HG03460 (cell line): ENCODE data around the gene PDE8B.

ENCODE experiments used
- ATAC-seq: cut with Tn5 transposase; IDR thresholded peaks from one replicate; pipeline ENCODE4 v1.9.1; 2021; ENCODE audit not compliant: unreplicated experiment

Gene PDE8B

DNA sequence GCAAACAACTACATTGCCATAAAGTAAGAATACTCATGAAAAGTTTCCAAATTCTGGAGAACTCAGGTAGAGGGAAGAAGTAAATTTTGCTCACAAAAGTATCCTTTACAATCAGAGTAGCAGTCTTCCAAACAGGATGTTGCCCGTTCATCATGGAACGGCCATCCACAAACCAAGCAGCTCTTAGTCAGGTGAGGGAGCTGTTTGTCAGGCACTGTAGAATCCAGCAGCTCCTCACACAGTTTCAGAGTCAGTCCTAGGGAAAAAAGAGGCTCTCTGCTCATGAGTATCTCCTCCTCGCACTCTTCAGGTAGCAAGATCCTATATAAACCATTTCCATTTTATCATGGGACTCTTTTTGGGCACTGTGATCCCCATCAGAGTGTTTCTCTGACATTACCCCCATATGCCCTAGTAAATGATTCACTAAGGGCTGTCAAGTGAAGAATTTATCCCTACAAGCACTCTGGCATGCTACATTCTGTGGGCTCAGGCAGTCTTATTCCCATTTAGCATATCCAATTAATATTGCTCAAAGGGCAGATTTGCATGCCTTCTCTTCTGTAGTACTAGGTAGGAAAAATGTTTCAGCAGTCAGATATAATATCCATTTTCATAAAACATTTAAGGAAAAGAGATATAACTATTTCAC is 183.7 kb downstream of the PDE8B start:
- no peak for ATAC-seq

DNA sequence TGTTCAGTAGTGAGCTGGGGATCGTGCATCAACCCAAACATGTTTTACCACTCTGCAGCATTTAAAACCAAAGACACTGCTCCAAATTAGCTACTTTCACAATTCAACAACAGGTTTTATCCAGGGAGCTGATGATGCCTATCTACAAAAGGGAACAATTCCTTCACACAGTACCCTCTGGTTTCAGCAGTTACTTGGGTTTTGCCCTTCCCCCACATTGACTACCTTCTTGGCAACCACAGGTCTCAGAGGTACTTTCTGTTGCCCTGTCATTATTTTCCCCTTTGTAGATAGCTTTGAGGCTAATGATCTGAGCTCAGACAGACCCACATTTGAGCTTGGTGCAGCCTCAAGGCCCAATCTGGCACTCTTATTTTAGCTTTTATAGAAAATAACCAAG is 185.5 kb downstream of the PDE8B start:
- no peak for ATAC-seq

DNA sequence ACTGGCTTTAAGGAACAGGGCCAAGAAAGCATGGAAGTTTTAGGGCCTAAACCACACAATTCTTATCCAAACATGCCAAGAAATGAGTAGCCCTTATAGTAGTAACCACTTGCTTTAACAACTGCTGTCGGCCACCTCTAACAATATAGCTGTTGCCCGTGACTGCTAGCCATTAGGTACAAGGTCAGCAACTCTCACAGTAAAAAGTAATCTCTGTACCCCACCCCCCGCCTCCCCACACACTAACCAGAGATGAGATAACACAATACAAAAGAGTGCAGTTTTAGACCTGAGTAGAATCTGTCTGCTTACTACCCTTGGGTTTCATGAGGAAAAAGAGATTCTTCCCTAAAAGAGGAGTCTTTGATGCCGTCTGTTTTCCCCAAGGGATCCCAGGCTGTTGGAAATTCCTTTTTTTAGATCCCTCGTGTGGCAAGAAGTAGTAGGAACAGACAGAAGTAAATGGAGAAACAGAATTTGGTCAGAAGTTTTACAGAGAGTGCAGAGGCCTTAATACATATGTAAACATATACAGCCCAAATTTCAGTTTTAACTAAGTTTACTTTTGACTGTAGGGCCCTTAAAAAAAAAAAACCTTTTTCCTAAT is 187.3 kb downstream of the PDE8B start:
- no peak for ATAC-seq

DNA sequence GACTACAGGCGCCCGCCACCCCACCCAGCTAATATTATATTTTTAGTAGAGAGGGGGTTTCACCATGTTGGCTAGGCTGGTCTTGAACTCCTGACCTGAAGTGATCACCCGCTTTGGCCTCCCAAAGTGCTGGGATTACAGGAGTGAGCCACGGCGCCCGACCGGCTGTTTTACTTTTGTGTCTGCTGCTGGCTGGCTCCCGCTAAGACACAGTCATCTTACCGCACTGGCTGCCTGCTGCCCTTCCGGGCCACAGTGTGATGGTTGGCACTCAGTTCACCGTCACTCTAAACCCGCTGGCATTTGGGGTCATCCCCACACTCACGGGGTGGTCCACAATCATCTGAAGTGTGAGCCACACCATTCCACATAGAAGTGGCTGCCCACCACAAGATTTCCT is 188.0 kb downstream of the PDE8B start:
- ATAC-seq: no peak

- ATAC-seq: no peak
Observed at GRCh38 chr5:77398896-77399295, 188.4 kb downstream of the PDE8B start.

DNA sequence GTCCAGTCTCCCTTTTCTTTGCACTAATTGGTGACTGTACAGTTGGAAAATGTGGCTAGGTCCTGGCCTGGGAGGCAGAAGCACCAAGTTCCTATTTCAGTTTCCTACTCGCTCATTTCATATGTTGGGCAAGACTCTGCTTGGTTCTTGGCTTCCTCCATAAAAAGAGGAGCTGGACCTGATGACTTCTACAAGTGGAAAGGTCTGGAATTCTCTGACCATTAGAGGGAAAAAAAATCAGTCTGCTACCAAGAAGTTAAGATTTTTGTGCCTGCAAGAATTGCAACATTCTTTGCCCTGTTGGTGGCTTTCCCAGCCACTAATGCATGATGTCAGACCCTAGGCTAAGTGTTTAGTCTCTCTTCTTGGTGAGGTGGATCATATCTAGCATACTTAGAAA is 190.2 kb downstream of the PDE8B start:
- no peak for ATAC-seq

DNA sequence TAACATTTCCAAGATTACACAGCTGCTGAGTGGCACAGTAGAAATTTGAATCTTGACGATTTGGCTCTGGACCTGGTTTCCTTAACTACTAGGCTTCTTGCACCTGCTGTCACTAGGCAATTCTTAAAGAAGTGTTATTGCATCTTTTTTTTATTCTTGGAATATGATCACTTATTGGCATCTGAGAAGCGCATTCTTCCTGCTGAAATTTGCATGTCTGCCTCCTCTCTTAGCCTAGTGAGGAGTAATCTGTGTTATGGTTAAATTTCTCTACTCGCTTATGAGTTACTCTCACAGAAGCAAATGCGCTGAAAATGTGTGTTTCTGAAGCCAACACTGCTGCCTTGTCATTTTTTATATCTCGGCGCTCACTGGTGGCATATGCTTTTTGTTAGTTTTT is 192.3 kb downstream of the PDE8B start:
- no peak for ATAC-seq

GRCh38 chr5:77407152-77407551 is 196.7 kb downstream of the PDE8B start:
- no peak for ATAC-seq

DNA sequence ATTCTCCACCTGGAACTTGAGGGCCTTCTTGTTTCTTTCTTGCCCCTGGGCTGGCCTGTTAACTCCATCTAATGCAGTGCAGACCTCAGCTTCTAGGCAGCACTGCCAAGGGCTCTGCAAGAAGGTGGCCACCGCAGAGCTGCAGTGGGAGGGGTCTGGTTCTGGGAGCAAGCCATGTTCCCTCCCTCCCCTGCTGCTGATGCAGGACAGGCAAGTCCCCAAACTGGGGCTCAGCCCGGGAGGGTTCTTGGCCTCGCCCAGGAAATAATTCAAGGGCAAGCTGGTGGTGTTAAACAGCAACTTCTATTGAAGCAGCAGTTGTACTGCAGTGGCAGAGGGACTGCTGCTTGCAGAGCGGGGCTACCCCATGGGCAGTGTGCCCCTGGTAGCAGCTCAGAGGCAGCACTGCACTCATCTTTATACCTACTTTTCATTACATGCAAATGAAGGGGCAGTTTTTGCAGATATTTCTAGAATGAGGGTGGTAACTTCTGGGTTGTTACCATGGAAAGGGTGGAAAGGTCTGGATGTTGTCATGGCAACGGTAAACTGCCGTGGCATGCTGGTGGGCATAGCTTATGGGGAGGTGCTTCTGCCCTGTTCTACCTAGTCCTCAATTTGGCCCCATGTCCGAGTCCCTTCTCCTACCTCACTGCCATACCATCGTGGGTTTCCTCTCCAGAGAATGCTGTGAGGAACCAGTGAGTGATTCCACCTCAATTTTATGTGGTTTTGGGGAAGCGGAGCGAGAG is 199.6 kb downstream of the PDE8B start:
- no peak for ATAC-seq

- ATAC-seq: no peak
Observed at GRCh38 chr5:77413049-77413448, 202.6 kb downstream of the PDE8B start.

DNA sequence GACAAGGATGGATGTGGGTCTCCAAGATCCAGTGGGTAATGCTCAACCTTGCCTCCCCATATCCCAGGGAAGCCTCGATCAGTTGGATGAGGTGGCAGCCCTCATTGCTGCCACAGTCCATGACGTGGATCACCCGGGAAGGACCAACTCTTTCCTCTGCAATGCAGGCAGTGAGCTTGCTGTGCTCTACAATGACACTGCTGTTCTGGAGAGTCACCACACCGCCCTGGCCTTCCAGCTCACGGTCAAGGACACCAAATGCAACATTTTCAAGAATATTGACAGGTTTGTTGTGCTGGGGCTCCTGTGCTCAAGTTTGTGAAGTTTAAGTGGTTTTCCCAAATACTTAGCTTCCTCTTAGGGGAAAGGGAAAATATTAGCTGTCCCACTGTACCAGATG is 207.7 kb downstream of the PDE8B start:
- no peak for ATAC-seq

- ATAC-seq: no peak
Observed at GRCh38 chr5:77418601-77419581, 208.4 kb downstream of the PDE8B start.

GRCh38 chr5:77419644-77420582 is 209.4 kb downstream of the PDE8B start:
- ATAC-seq: no peak

- ATAC-seq: no peak
Observed at GRCh38 chr5:77420940-77421339, 210.5 kb downstream of the PDE8B start.

DNA sequence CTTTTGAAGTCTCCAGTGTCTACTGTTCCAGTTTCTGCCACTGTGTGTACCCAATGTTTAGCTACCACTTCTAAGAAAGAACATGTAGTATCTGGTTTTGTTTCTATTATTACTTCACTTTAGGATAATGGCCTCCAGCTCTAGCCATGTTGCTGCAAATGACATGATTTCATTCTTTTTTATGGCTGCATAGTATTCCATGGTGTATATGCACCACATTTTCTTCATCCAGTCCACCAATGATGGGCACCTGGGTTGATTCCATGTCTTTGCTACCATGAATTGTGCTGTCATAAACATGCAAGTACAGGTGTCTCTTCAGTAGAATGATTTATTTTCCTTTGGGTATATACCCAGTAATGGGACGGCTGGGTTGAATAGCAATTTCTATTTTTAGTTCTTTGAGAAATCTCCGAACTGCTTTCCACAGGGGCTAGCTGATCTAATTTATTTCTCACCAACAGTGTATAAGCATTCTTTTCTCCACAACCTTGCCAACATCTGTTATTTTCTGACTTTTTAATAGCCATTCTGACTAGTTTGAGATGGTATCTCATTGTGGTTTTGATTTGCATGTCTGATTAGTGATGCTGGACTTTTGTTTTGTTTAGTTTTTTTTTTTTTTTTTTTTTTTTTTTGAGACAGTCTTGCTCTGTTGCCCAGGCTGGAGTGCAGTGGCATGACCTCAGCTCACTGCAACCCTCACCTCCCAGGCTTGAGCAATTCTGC is 212.7 kb downstream of the PDE8B start:
- ATAC-seq: no peak

DNA sequence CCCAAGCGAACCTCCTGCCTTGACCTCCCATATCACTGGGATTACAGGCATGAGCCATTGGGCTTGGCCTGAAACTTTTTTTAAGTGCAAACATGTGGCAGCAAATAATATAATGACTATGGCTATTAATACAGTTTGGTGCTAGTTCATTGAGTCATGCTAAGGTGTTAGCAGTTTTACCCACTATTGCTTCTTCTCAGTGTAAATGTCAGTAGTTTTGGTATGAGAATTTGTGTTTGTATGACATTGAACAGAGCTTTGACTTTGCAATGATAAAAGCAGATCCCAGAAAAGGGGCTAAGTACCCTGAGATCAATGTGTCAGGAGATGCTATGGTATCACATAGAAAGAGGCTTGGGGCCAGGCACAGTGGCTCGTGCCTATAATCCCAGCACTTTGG is 214.4 kb downstream of the PDE8B start:
- no peak for ATAC-seq

DNA sequence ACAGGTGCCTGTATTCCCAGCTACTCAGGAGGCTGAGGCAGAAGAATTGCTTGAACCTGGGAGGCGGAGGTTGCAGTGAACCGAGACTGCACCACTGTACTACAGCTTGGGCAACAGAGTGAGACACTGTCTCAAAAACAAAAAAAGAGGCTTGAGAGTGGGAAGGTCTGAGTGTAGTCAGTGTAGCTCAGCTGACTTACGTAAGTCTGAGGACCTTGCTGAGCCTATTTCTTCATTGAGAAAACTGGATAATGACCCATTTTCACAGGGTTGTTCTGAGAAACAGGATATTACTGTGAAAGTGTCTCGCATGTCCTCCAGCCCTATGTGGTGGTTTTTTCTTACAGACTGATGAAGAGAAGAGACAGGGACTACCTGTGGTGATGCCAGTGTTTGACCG is 214.9 kb downstream of the PDE8B start:
- no peak for ATAC-seq

GRCh38 chr5:77425998-77426659 is 215.6 kb downstream of the PDE8B start:
- ATAC-seq: no peak

DNA sequence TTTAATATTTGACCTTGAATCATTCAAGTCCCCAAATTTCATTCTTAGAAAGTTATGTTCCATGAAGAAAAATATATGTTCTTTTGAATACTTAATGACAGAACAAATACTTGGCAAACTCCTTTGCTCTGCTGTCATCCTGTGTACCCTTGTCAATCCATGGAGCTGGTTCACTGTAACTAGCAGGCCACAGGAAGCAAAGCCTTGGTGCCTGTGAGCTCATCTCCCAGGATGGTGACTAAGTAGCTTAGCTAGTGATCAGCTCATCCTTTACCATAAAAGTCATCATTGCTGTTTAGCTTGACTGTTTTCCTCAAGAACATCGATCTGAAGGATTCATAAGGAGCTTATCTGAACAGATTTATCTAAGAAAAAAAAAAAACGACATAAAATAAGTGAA is 216.2 kb downstream of the PDE8B start:
- ATAC-seq: no peak
